ES-I3 (cell line): ENCODE results near the gene NECAP2.

Experiments used
- H3K36me3 ChIP-seq: 2 replicates; pipeline ENCODE4 v1.6.1; 2013; ENCODE audit warnings: mild to moderate bottlenecking, low read length, control low read depth, moderate library complexity; ENCODE audit not compliant: insufficient read depth
- H3K4me1 ChIP-seq: 2 replicates; pipeline ENCODE4 v1.6.1; 2013; ENCODE audit warnings: mild to moderate bottlenecking, control low read depth, low read length; ENCODE audit not compliant: insufficient read depth
- H3K9ac ChIP-seq: 2 replicates; pipeline ENCODE4 v1.6.1; 2013; ENCODE audit warnings: low read depth, mild to moderate bottlenecking, low read length, moderate library complexity
- H3K9me3 ChIP-seq: 2 replicates; pipeline ENCODE4 v1.6.1; 2013; ENCODE audit warnings: mild to moderate bottlenecking, low read length, moderate library complexity; ENCODE audit not compliant: control insufficient read depth, insufficient read depth

Gene NECAP2

GRCh38 chr1:16440470-16441281 lies at the start of gene NECAP2:
Gene NECAP2 (plus strand): TSS chr1:16440724. CDS start chr1:16440762, 38 bp downstream.
- Histone ChIP-seq H3K9ac (peak within 1 kb of the TSS; percentile 98), H3K36me3 (no peaks in the 10 kb centered on the region), H3K9me3 (no peaks in the 10 kb centered on the region), H3K4me1 (no peaks in the 10 kb centered on the region)

GRCh38 chr1:16391411-16391810 lies 49.1 kb upstream of the NECAP2 start:
- Histone ChIP-seq H3K9ac (no peak overlapping the region), H3K36me3 (peaks cover 3% of the 10 kb centered on the region), H3K4me1 (peaks cover 20% of the 10 kb centered on the region)

GRCh38 chr1:16392740-16393569 lies 47.6 kb upstream of the NECAP2 start:
- Histone ChIP-seq H3K9me3 (no peaks in the 10 kb centered on the region), H3K4me1 (peaks cover 20% of the 10 kb centered on the region), H3K36me3 (peaks cover 3% of the 10 kb centered on the region), H3K9ac (no peak overlapping the region)

More at GRCh38 chr1:16391411-16391810, 49.1 kb upstream of the NECAP2 start:
- H3K9me3 ChIP-seq = no peaks in the 10 kb centered on the region

GRCh38 chr1:16393570-16394521 lies 46.7 kb upstream of the NECAP2 start:
- peaks cover 20% of the 10 kb centered on the region for H3K4me1 ChIP-seq
- H3K9me3 ChIP-seq = no peaks in the 10 kb centered on the region
- peaks cover 3% of the 10 kb centered on the region for H3K36me3 ChIP-seq
- H3K9ac ChIP-seq = no peak overlapping the region

- Histone ChIP-seq H3K36me3 (peaks cover 3% of the 10 kb centered on the region), H3K9ac (no peak overlapping the region), H3K4me1 (peaks cover 20% of the 10 kb centered on the region), H3K9me3 (no peaks in the 10 kb centered on the region)
Observed at GRCh38 chr1:16394977-16395376, 45.5 kb upstream of the NECAP2 start.

GRCh38 chr1:16396591-16396990 lies 43.9 kb upstream of the NECAP2 start:
- H3K9ac ChIP-seq = no peak overlapping the region
- no peaks in the 10 kb centered on the region for H3K9me3 ChIP-seq
- peaks cover 3% of the 10 kb centered on the region for H3K36me3 ChIP-seq
- peaks cover 17% of the 10 kb centered on the region for H3K4me1 ChIP-seq

GRCh38 chr1:16397120-16397519 lies 43.4 kb upstream of the NECAP2 start:
- peaks cover 13% of the 10 kb centered on the region for H3K4me1 ChIP-seq
- H3K9ac ChIP-seq = no peak overlapping the region
- peaks cover 3% of the 10 kb centered on the region for H3K36me3 ChIP-seq
- no peaks in the 10 kb centered on the region for H3K9me3 ChIP-seq

GRCh38 chr1:16398371-16398953 lies 42.1 kb upstream of the NECAP2 start:
- no peak overlapping the region for H3K9ac ChIP-seq
- no peaks in the 10 kb centered on the region for H3K9me3 ChIP-seq
- peaks cover 3% of the 10 kb centered on the region for H3K36me3 ChIP-seq

GRCh38 chr1:16402742-16403141 lies 37.8 kb upstream of the NECAP2 start:
- no peaks in the 10 kb centered on the region for H3K9me3 ChIP-seq
- H3K36me3 ChIP-seq = no peaks in the 10 kb centered on the region
- H3K9ac ChIP-seq = no peak overlapping the region
- no peaks in the 10 kb centered on the region for H3K4me1 ChIP-seq

More at GRCh38 chr1:16398371-16398953, 42.1 kb upstream of the NECAP2 start:
- H3K4me1 ChIP-seq = peaks cover 5% of the 10 kb centered on the region; the same call in 1 of the 2 replicates

- Histone ChIP-seq H3K36me3 (no peaks in the 10 kb centered on the region), H3K4me1 (no peaks in the 10 kb centered on the region)
Observed at GRCh38 chr1:16405441-16405840, 35.1 kb upstream of the NECAP2 start.

GRCh38 chr1:16406868-16407267 lies 33.7 kb upstream of the NECAP2 start:
- no peaks in the 10 kb centered on the region for H3K9me3 ChIP-seq
- H3K36me3 ChIP-seq = no peaks in the 10 kb centered on the region
- H3K9ac ChIP-seq = no peak overlapping the region
- H3K4me1 ChIP-seq = no peaks in the 10 kb centered on the region

More at GRCh38 chr1:16405441-16405840, 35.1 kb upstream of the NECAP2 start:
- Histone ChIP-seq H3K9ac (no peak overlapping the region), H3K9me3 (no peaks in the 10 kb centered on the region)

- H3K4me1 ChIP-seq = no peaks in the 10 kb centered on the region
- H3K9me3 ChIP-seq = no peaks in the 10 kb centered on the region
- H3K9ac ChIP-seq = no peak overlapping the region
- H3K36me3 ChIP-seq = no peaks in the 10 kb centered on the region
Observed at GRCh38 chr1:16409536-16410152, 30.9 kb upstream of the NECAP2 start.

GRCh38 chr1:16410803-16411202 lies 29.7 kb upstream of the NECAP2 start:
- Histone ChIP-seq H3K9me3 (no peaks in the 10 kb centered on the region), H3K36me3 (no peaks in the 10 kb centered on the region), H3K4me1 (no peaks in the 10 kb centered on the region), H3K9ac (no peak overlapping the region)
